CD14-positive monocyte (primary cell): ENCODE results near the gene ZGPAT. TPM values are rescaled to one million over a fixed set of nuclear protein-coding genes. Genes with fewer than 3 reads are reported as not detected.

Experiments
- DNase-seq, 3 donors: peaks; one replicate each; pipeline ENCODE4 v3.0.0-alpha.2; 2011 to 2022
- H2AFZ ChIP-seq: 2 replicates; pipeline ENCODE4 v1.6.0; 2012; ENCODE audit warnings: mild to moderate bottlenecking, low read depth, low read length, inconsistent platforms; ENCODE audit not compliant: insufficient read depth, poor library complexity, severe bottlenecking
- H3K27ac ChIP-seq, 2 donors: 1 replicate in 1 of 2; 2 replicates in 1 of 2; pipeline ENCODE4 v1.5.1; 2012 to 2013; ENCODE audit warnings: low read length in 2 of 2, control low read depth in 1 of 2, inconsistent platforms in 1 of 2, low read depth in 1 of 2, mild to moderate bottlenecking in 1 of 2
- H3K27me3 ChIP-seq, 2 donors: one replicate each; pipeline versions ENCODE4 v1.6.0 to v1.6.1; 2011 to 2013; ENCODE audit warnings: low read length in 2 of 2; ENCODE audit not compliant: control insufficient read depth in 2 of 2, insufficient read depth in 2 of 2
- H3K36me3 ChIP-seq, 2 donors: replicated peaks in 1 of 2; 1 replicate in 1 of 2; 2 replicates in 1 of 2; pipeline versions ENCODE4 v1.5.1 to v1.6.1; 2012 to 2013; ENCODE audit warnings: low read length in 2 of 2, control low read depth in 1 of 2, inconsistent platforms in 1 of 2, mild to moderate bottlenecking in 1 of 2; ENCODE audit not compliant: insufficient read depth in 2 of 2, control insufficient read depth in 1 of 2
- H3K4me1 ChIP-seq, 2 donors: 1 replicate in 1 of 2; 2 replicates in 1 of 2; pipeline versions ENCODE4 v1.5.1 to v1.6.1; 2012 to 2013; ENCODE audit warnings: low read length in 2 of 2, control low read depth in 1 of 2, inconsistent platforms in 1 of 2, mild to moderate bottlenecking in 1 of 2, moderate library complexity in 1 of 2; ENCODE audit not compliant: insufficient read depth in 2 of 2, control insufficient read depth in 1 of 2
- H3K4me2 ChIP-seq: replicated peaks from 2 replicates; pipeline ENCODE3; 2012; ENCODE audit warnings: low read length, moderate library complexity, mild to moderate bottlenecking; ENCODE audit not compliant: poor library complexity, severe bottlenecking; ENCODE audit errors: extremely low read depth
- H3K4me3 ChIP-seq, 3 experiments: fragments of 200-600 bp in 1 of 3; sonication (generic) in 1 of 3; replicated peaks in 1 of 3; 1 replicate in 2 of 3; 2 replicates in 1 of 3; pipeline ENCODE4 v1.5.1; 2011 to 2013; ENCODE audit warnings: low read length in 3 of 3, mild to moderate bottlenecking in 3 of 3, control low read depth in 2 of 3, low read depth in 2 of 3, inconsistent platforms in 1 of 3, moderate library complexity in 1 of 3
- H3K79me2 ChIP-seq: 2 replicates; pipeline ENCODE4 v1.6.0; 2012; ENCODE audit warnings: mild to moderate bottlenecking, control low read depth, inconsistent platforms, low read length, moderate library complexity; ENCODE audit not compliant: insufficient read depth
- H3K9ac ChIP-seq: 2 replicates; pipeline ENCODE4 v1.6.0; 2017; ENCODE audit warnings: low read length, mild to moderate bottlenecking; ENCODE audit not compliant: insufficient read depth, poor library complexity, severe bottlenecking
- H3K9me3 ChIP-seq, 2 donors: replicated peaks in 1 of 2; 1 replicate in 1 of 2; 2 replicates in 1 of 2; pipeline versions ENCODE4 v1.5.1 to v1.6.1; 2012 to 2013; ENCODE audit warnings: low read length in 2 of 2, control low read depth in 1 of 2; ENCODE audit not compliant: control insufficient read depth in 1 of 2, insufficient read depth in 1 of 2
- H4K20me1 ChIP-seq: 2 replicates; pipeline ENCODE4 v1.6.0; 2012; ENCODE audit warnings: mild to moderate bottlenecking, low read length, control low read depth, moderate library complexity; ENCODE audit not compliant: insufficient read depth
- H3K27ac Mint-ChIP-seq, 7 donors: one replicate each; pipeline ENCODE4 v1.8.0; 2020; ENCODE audit warnings: mild to moderate bottlenecking in 7 of 7, mixed read lengths in 7 of 7, moderate library complexity in 6 of 7, inconsistent platforms in 2 of 7
- H3K27me3 Mint-ChIP-seq, 3 donors: one replicate each; pipeline ENCODE4 v1.8.0; 2021 to 2022; ENCODE audit warnings: low read depth in 3 of 3, mild to moderate bottlenecking in 3 of 3, mixed read lengths in 3 of 3, moderate library complexity in 3 of 3, inconsistent platforms in 1 of 3
- H3K36me3 Mint-ChIP-seq, 2 donors: one replicate each; pipeline ENCODE4 v1.8.0; 2020; ENCODE audit warnings: mixed read lengths in 2 of 2, inconsistent platforms in 1 of 2, mild to moderate bottlenecking in 1 of 2
- H3K4me1 Mint-ChIP-seq: one replicate; pipeline ENCODE4 v1.8.0; 2020; ENCODE audit warnings: mild to moderate bottlenecking, mixed read lengths
- H3K4me3 Mint-ChIP-seq, 2 donors: one replicate each; pipeline ENCODE4 v1.8.0; 2020; ENCODE audit warnings: mild to moderate bottlenecking in 2 of 2, mixed read lengths in 2 of 2, moderate library complexity in 1 of 2
- H3K9me3 Mint-ChIP-seq, 7 donors: one replicate each; pipeline ENCODE4 v1.8.0; 2020 to 2022; ENCODE audit warnings: mixed read lengths in 7 of 7, mild to moderate bottlenecking in 6 of 7, moderate library complexity in 6 of 7, inconsistent platforms in 2 of 7
- CTCF ChIP-seq: fragments of 200-600 bp; IDR thresholded peaks from one replicate; pipeline ENCODE4 v1.8.0; 2022; ENCODE audit warnings: antibody characterized with exemption, mild to moderate bottlenecking
- WGBS: methylation state at CpG from one replicate; pipeline ENCODE4 v1.1.5; 2013; ENCODE audit warnings: missing lambda C conversion rate; ENCODE audit not compliant: insufficient coverage; 5-methylcytosine and 5-hydroxymethylcytosine counted together
- intact Hi-C, 2 donors: fragments of 100-400 bp; cut with micrococcal nuclease; formaldehyde crosslinking; loops; one replicate each; pipeline versions ENCODE4 v1.15.0 to v1.15.1; 2023
- polyA plus RNA-seq, 3 donors: library from polyadenylated mRNA; depleted of rRNA in 1 of 3; unstranded in 2 of 3; stranded (reverse) in 1 of 3; fragments of 300-500 nt in 2 of 3; fragments of >200 nt in 1 of 3; fragmentation: Illumina TruSeq in 2 of 3; gene quantifications; 1 replicate in 2 of 3; 2 replicates in 1 of 3; pipeline ENCODE4 v1.2.3, GENCODE V29; 2012 to 2021

ZGPAT gene
- polyA plus RNA-seq, 3 donors: 24.2 to 58.6 (median 28.3) TPM

DNA sequence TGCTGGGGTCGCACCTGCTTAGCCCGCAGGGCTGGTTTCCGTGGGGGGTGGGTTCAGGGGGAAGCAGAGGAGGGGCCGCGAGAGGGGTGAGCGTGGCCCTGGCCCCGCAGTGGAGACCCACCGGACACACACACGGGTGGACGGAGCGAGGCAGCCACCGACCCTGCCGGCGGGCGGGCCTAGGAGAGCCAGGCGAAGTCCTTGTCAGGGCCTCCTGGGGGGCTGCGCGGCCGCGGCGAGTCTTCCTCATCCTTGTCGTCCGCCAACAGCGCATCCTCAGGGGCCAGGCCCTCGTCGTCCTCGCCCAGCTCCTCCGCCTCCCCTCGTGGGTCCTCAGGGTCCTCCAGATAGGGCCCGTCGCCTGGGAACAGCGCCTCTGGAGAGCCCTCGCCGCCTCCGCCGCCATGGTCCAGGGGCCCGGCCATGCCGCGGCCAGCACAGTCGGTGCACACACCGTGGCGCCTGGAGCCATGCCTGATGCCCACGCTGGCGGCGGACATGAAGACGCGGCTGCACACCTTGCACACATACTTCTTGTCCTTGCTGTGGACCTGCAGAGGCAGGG is 39.0 kb downstream of the ZGPAT start:
- H3K27ac ChIP-seq: no peak overlapping the region
- no peak for TF ChIP-seq CTCF
- no peak overlapping the region for H3K4me3 Mint-ChIP-seq
- 96% methylated on average over 36 of the region's 47 CpGs for WGBS
- H3K27me3 ChIP-seq: no peaks in the 10 kb centered on the region
- H3K4me1 Mint-ChIP-seq: no peaks in the 10 kb centered on the region
- H3K4me2 ChIP-seq: no peak overlapping the region
- no peak overlapping the region for H3K4me3 ChIP-seq
- H3K9me3 ChIP-seq: no peaks in the 10 kb centered on the region
- H3K27me3 Mint-ChIP-seq: peaks cover 2 to 4% (median 3%) of the 10 kb centered on the region in 3 donors
- no peak for DNase-seq
- intact Hi-C loops: no loop called here
- no peaks in the 10 kb centered on the region for H3K9me3 Mint-ChIP-seq
- peaks cover 0 to 9% of the 10 kb centered on the region in 2 donors for H3K36me3 ChIP-seq
- no peaks in the 10 kb centered on the region for H3K4me1 ChIP-seq
- no peak overlapping the region for H3K27ac Mint-ChIP-seq
- no peaks in the 10 kb centered on the region for H4K20me1 ChIP-seq
- H3K9ac ChIP-seq: no peak overlapping the region
- peaks cover 2 to 8% of the 10 kb centered on the region in 2 donors for H3K36me3 Mint-ChIP-seq
- no peaks in the 10 kb centered on the region for H3K79me2 ChIP-seq
- H2AFZ ChIP-seq: no peak overlapping the region

GRCh38 chr20:63747622-63748069 is 39.8 kb downstream of the ZGPAT start:
- H3K4me2 ChIP-seq: no peak overlapping the region
- peaks cover 0 to 9% of the 10 kb centered on the region in 2 donors for H3K36me3 ChIP-seq
- Mint-ChIP-seq H3K9me3 (no peaks in the 10 kb centered on the region), H3K36me3 (peaks cover 2 to 8% of the 10 kb centered on the region in 2 donors), H3K27ac (no peak overlapping the region), H3K4me1 (no peaks in the 10 kb centered on the region), H3K27me3 (peaks cover 2 to 4% (median 3%) of the 10 kb centered on the region in 3 donors), H3K4me3 (no peak overlapping the region)
- 83% methylated on average over 9 of the region's 13 CpGs for WGBS
- TF ChIP-seq CTCF: no peak
- H3K27me3 ChIP-seq: no peaks in the 10 kb centered on the region
- no peaks in the 10 kb centered on the region for H3K4me1 ChIP-seq
- no peaks in the 10 kb centered on the region for H3K79me2 ChIP-seq
- H3K9me3 ChIP-seq: no peaks in the 10 kb centered on the region
- H2AFZ ChIP-seq: no peak overlapping the region
- no peak overlapping the region for H3K27ac ChIP-seq
- H3K4me3 ChIP-seq: no peak overlapping the region
- intact Hi-C loops: no loop called here
- DNase-seq: no peak
- no peaks in the 10 kb centered on the region for H4K20me1 ChIP-seq
- H3K9ac ChIP-seq: no peak overlapping the region
